Measurements from ENCODE around the gene H3-3A. TPM values are rescaled to one million over a fixed set of nuclear protein-coding genes. Genes with fewer than 3 reads are reported as not detected.
"Not testable (repeated sequence)": the region's sequence is repeated elsewhere in the genome, so short reads cannot be mapped to it uniquely, and the experiment has no call there.

The H3-3A gene
- polyA plus RNA-seq, 3 donors: 1,290 to 1,416 (median 1,354) TPM

GRCh38 chr1:226083302-226084101, 21.0 kb downstream of the H3-3A start:
- DNase-seq (ENCODE audit: low read depth in 3 of 3, low spot score in 2 of 3): peak in 1 of 3 donors; percentile 61

- DNase-seq (ENCODE audit: low read depth in 3 of 3, low spot score in 2 of 3): no peak
Observed at GRCh38 chr1:226085675-226086285, 23.3 kb downstream of the H3-3A start.

DNA sequence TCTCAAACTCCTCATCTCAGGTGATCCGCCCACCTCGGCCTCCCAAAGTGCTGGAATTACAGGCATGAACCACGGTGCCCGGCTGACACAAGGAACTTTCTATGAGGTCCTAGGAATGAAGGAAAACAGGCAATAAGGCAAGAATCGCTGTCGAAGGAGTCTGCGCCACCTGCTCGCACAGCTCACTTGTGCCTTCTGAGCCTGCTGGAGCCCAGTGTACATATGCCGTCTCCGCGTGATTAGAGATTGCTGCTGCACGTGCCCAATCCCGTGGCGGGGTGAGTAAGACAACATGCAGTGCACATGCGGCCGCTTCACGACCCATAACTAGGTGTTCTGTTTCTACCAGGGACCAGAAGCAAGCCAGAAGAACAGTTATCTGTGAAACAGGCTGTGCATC, 24.3 kb downstream of the H3-3A start:
- DNase-seq (ENCODE audit: low read depth in 3 of 3, low spot score in 2 of 3): no peak

DNA sequence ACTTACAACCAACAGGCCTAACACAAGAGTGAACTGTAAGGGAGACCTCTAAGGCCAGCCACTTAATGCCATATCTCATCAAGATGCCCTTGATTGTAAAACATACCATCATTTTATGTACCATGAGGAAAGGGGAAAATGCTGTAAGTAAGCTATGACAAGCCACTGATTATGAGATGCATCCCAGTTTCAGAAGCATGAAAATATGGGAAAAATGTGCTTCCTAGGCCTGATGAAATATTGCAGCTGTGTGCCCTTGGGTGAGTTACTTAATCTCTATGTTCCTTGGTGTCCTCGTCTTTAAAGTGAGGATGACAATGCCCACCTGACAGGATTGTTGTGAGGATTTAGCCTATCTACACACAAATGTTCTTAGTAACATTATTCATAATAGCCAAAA, 28.9 kb downstream of the H3-3A start:
- no peak for DNase-seq (ENCODE audit: low read depth in 3 of 3, low spot score in 2 of 3)

DNA sequence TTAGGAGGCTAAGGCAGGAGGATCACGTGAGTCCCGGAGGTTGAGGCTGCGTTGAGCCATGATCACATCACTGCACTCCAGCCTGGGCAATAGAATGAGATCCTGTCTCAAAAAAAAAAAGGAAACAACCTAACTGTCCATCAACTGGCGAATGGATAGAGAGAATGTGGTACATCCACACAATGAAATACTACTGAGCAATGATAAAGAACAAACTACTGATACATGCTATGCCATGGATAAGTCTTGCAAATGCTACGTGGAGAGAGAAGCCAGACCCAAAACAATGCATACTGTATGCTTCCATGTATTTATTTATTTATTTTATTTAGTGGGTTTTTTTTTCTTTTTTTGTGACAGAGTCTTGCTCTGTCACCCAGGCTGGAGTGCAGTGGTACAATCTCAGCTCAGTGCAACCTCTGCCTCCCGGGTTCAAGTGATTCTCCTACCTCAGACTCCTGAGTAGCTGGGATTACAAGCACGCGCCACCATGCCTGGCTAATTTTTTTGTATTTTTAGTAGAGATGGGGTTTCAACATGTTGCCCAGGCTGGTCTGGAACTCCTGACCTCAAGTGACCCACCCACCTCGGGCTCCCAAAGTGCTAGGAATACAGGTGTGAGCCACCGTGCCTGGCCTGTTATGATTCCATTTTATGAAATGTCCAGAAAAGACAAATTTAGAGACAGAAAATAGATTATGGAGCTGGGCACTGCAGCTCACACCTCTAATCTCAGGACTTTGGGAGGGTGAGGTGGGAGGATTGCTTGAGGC, 29.7 kb downstream of the H3-3A start:
- not testable (repeated sequence) for DNase-seq (ENCODE audit: low read depth in 3 of 3, low spot score in 2 of 3)

DNA sequence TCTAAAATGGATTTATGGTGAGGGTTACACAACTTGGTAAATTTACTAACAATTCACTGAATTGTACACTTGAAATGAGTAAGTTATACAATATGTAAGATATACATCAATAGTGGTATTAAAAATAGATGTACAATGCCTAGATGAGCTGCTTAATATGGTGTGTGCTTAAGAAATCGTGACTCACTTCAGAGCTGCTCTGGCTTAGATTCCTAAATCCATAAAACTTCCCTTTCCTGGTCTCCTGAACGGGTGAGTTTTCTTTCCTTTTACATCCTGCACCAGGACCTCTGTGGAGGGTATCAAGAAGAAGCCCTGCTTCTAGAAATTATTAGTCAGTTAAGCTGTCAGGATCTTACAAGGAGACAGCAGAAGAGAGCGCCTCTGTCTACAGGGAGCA, 30.4 kb downstream of the H3-3A start:
- DNase-seq (ENCODE audit: low read depth in 3 of 3, low spot score in 2 of 3): no peak

DNA sequence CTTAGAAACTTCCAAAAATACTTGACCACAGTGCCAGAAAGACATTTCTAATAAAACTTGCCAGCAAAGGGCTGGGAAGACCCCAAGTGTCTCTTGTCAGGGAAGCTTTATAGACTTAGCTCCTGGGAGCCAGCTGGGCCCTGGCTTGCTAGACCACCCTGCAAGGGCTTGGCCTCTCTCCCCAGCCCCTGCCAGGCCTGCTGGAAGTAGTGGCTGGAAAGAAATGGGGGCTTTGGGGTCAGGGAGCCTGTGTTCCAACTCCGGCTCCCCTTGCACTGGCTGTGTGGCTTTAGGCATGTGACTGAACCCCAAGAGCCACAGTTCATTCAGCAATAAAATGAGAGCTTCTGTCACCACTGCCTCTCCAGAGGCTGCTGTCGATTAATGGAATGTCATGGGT, 31.1 kb downstream of the H3-3A start:
- no peak for DNase-seq (ENCODE audit: low read depth in 3 of 3, low spot score in 2 of 3)

GRCh38 chr1:226094451-226094850, 31.9 kb downstream of the H3-3A start:
- DNase-seq (ENCODE audit: low read depth in 3 of 3, low spot score in 2 of 3): no peak

DNA sequence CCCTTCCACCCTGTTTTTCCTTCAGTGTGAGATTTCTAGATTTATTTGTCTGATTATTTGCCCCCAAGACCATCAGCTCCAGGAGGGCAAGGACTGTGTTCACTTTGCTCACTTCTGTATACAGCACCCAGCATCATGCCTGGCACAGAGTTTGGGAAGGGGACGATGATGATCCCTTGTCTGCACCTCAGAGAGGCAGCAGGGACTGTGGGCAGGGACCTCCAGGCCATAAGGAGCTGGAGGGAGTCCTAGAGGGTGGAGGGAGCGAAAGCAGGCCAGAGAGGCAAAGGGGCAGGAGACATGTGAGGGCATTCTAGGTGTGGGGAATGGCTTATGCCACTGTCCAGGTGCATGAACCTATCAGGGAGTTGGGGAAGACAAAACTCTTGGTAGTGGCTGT, 32.8 kb downstream of the H3-3A start:
- DNase-seq (ENCODE audit: low read depth in 3 of 3, low spot score in 2 of 3): no peak

DNA sequence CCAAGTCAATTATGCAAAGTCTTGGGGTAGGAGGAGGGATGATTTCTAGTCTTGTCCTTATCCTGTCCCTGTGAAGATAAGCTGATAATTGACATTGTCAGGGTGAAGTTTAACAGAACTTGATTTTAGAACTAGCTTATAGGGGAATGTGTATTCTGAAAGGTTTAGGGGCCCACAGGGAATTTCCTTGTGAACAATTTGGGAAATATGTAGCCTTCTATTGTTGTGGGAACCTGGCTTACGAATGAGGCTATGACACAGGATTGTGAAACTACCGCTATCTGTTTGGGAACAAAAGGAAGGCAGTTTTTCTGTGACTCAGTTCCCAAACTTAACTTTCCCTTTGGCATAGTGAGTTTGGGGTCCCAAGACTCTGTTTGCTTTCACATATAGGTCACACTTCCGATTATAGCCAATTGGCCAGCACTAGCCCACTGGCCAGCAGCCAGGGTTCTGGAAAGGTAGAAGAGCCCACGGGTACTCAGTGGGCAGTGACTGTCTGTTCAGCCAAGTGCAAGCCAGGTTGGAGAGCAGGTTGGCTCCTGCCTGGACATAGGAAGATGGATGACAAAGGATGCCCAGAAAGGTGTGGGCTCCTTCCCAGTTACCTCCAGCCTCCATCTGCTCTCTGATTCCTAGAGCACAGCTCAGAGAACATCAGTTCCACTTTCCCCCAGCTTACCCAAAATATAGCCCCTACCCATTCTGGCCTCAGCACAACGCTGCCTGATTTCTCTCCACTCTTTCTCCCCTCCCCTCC, 35.5 kb downstream of the H3-3A start:
- DNase-seq (ENCODE audit: low read depth in 3 of 3, low spot score in 2 of 3): no peak

- DNase-seq (ENCODE audit: low read depth in 3 of 3, low spot score in 2 of 3): no peak
Observed at GRCh38 chr1:226098870-226099835, 36.6 kb downstream of the H3-3A start.

- no peak for DNase-seq (ENCODE audit: low read depth in 3 of 3, low spot score in 2 of 3)
Observed at GRCh38 chr1:226100436-226101391, 38.2 kb downstream of the H3-3A start.

DNA sequence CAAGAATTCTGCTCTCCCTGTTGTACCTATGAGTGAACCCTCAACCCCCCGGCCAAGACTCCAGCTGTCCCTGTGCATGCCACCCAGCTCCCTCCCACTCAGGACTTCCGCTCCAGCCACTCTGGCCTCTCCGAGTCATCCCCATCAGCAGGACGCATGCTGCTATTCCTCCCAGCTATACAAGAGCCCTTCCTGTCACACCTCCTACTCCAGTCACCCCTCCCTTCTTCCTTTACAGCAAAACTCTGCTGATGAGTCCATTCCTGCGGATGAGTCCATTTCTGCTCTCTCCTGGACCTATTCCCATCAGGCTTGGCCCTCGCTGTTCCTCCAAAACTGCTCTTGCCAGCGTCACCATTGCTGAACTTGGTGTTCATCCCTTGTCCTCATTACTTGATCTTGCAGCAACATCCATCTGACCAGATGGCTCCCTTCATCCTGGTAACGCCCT, 42.2 kb downstream of the H3-3A start:
- no peak for DNase-seq (ENCODE audit: low read depth in 3 of 3, low spot score in 2 of 3)

DNA sequence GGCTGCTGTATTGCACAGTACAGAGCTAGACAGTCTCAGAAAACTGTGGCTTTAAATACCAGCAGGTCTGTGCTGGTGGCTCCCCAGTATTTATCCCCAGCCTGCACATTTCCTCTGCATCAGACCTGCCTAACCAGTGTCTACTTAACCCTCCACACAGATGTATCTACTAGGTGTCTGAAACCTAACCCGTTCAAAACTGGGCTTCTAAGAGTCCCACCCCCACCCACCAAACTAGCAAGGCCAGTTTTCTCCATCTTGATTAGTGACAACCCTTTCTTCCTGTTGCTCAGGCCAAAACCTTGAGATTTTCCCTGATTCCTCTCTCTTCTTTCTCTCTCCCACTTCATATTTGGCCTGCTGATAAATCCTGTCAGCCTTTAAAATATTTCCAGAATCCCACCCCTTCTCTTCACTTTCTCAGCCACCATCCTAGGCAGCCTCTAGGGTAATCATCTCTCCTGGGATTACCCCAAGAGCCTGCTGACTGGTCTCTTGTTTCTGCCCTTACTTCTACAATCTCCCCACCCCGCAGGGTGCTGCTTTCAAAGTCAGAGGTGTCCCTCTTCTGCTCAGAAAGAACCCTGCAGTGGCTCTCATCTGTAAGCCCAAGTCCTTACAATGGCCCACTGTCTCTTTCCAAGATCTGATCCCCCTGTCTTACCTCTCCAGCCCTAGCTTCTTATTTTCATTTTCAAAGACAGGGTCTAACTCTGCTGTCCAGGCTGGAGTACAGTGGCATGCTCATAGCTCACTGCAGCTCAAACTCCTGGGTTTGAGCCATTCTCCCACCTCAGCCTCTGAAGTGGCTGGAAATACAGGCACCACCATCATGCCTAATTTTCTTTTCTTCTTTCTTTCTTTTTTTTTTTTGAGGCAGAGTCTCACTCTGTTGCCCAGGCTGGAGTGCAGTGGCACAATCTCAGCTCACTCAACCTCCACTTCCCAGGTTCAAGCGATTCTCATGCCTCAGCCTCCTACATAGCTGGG, 45.2 kb downstream of the H3-3A start:
- DNase-seq (ENCODE audit: low read depth in 3 of 3, low spot score in 2 of 3): no peak

DNA sequence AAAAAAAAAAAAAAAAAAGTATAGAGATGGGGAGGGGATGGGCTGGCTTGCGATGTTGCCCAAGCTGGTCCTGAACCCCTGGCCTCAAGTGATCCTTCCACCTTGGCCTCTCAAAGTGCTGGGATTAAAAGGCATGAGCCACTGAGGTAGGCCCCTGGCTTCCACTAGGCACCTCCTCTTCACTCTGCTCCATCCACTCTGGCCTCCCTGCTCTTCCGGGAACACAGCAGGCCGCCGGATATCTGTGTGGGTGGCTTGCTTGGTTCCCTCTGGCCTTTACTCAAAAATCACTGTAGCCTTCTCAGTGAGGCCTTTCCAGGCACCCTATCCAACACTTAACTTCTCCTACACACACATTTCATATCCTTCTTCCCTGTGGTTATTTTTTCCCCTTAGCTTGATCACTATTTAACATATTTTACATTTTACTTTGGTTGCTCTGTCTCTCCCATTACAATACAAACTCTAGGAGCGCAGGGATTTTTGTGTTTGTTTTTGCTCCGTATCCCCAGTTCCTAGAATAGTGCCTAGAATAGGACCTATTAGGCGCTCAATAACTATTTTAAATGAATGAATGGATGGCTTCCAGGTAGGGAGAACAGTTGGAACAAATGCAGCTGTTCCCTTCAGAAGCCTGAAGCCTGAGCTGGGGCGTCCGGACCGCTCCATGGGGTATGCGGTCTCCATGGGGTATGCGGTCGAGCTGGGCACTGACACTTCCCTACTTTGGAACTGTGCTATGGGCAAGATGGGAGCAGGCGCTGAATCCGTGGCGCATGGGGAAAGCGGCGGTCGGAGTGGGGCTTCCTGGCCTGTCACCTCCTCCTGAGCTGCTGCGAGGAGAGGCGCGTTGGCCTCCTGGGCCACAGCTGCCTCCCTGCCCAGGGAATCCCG, 46.7 kb downstream of the H3-3A start:
- no peak for DNase-seq (ENCODE audit: low read depth in 3 of 3, low spot score in 2 of 3)

GRCh38 chr1:226109829-226110248, 47.3 kb downstream of the H3-3A start:
- DNase-seq (ENCODE audit: low read depth in 3 of 3, low spot score in 2 of 3): peak in 1 of 3 donors; percentile 67

All from right renal cortex interstitium (tissue), 3 donors.